HL-60 (cell line): ENCODE data around the gene ADGRB3.
"Not testable (repeated sequence)": the region's sequence is repeated elsewhere in the genome, so short reads cannot be mapped to it uniquely, and the experiment has no call there.

Source experiments
- DNase-seq, 2 experiments: peaks; one replicate each; pipeline ENCODE4 v3.0.0-alpha.2; 2010 to 2020; ENCODE audit warnings: low read depth in 1 of 2, low spot score in 1 of 2
- H3K27ac ChIP-seq: fragments of 250-450 bp; sonication (Bioruptor Pico); replicated peaks from 2 replicates; pipeline ENCODE4 v1.5.1; 2020; ENCODE audit warnings: mild to moderate bottlenecking, moderate library complexity
- H3K27me3 ChIP-seq: fragments of 250-450 bp; sonication (Bioruptor Pico); 2 replicates; pipeline ENCODE4 v1.5.1; 2021; ENCODE audit warnings: mild to moderate bottlenecking, moderate library complexity; ENCODE audit not compliant: insufficient read depth, poor library complexity, severe bottlenecking
- H3K4me3 ChIP-seq: replicated peaks from 2 replicates; pipeline ENCODE4 v1.5.1; 2011; ENCODE audit warnings: mild to moderate bottlenecking, control low read depth, low read length; ENCODE audit not compliant: insufficient read depth
- GABPA ChIP-seq: IDR thresholded peaks from 2 replicates; pipeline ENCODE4 v1.6.1; 2012; ENCODE audit warnings: low read depth
- POLR2AphosphoS5 ChIP-seq: IDR thresholded peaks from 2 replicates; pipeline ENCODE4 v1.6.1; 2012; ENCODE audit warnings: low read depth
- SPI1 ChIP-seq: IDR thresholded peaks from 2 replicates; pipeline ENCODE4 v1.6.1; 2012; ENCODE audit warnings: low read depth, mild to moderate bottlenecking, borderline replicate concordance
- TF ChIP-seq, protein P1 (sequence below): IDR thresholded peaks from 2 replicates; pipeline ENCODE4 v1.6.1; 2012; ENCODE audit warnings: low read depth; ENCODE audit not compliant: insufficient replicate concordance
- TF ChIP-seq, protein P2 (sequence below): IDR thresholded peaks from one replicate; pipeline ENCODE4 v1.5.1; 2011; ENCODE audit warnings: low read length, control low read depth, inconsistent platforms; ENCODE audit not compliant: insufficient read depth

Gene ADGRB3

DNA sequence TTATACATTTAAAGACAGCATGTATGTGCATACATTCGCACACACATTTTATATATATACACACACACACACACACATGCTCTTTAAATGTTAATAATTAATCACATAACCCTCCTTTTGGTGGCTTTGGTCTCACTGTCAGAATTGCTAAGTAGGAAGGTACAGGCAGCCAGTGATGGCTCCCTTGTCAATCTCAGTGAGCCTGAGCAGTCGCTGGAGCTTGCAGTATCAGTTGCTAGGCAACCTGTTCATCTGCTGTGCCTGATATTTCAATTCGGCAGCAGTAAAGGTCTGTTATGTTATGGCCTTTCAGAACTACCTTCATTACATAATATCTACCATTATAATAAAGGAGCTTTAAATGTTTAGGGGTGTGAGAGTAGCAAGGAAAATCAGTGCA lies 787.4 kb downstream of the ADGRB3 start:
- H3K27ac ChIP-seq: no peak overlapping the region
- H3K27me3 ChIP-seq: no peaks in the 10 kb centered on the region
- TF ChIP-seq GABPA: no peak
- H3K4me3 ChIP-seq: no peak overlapping the region
- no peak for DNase-seq

DNA sequence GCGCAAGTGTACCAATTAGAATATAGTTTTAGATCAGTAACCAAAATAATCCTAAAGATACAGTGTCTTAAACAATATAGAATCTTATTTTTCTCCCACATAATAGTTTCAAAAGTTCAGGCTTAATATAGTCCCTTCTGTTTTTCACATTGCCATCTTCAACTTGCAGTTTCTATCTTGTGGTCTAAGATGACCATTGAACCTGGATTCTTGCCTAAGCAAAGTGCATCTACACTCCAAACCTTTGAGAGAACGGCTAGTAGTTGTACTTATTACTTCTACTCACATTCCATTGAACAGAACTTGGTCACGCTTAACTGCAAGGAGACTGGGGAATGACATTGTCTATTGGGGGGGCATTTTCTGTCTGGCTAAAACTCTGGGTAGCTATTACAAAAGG lies 788.7 kb downstream of the ADGRB3 start:
- Histone ChIP-seq H3K27me3 (no peaks in the 10 kb centered on the region), H3K27ac (no peak overlapping the region)
- no peak for TF ChIP-seq GABPA
- TF ChIP-seq, protein P1, sequence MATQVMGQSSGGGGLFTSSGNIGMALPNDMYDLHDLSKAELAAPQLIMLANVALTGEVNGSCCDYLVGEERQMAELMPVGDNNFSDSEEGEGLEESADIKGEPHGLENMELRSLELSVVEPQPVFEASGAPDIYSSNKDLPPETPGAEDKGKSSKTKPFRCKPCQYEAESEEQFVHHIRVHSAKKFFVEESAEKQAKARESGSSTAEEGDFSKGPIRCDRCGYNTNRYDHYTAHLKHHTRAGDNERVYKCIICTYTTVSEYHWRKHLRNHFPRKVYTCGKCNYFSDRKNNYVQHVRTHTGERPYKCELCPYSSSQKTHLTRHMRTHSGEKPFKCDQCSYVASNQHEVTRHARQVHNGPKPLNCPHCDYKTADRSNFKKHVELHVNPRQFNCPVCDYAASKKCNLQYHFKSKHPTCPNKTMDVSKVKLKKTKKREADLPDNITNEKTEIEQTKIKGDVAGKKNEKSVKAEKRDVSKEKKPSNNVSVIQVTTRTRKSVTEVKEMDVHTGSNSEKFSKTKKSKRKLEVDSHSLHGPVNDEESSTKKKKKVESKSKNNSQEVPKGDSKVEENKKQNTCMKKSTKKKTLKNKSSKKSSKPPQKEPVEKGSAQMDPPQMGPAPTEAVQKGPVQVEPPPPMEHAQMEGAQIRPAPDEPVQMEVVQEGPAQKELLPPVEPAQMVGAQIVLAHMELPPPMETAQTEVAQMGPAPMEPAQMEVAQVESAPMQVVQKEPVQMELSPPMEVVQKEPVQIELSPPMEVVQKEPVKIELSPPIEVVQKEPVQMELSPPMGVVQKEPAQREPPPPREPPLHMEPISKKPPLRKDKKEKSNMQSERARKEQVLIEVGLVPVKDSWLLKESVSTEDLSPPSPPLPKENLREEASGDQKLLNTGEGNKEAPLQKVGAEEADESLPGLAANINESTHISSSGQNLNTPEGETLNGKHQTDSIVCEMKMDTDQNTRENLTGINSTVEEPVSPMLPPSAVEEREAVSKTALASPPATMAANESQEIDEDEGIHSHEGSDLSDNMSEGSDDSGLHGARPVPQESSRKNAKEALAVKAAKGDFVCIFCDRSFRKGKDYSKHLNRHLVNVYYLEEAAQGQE: no peak

DNA sequence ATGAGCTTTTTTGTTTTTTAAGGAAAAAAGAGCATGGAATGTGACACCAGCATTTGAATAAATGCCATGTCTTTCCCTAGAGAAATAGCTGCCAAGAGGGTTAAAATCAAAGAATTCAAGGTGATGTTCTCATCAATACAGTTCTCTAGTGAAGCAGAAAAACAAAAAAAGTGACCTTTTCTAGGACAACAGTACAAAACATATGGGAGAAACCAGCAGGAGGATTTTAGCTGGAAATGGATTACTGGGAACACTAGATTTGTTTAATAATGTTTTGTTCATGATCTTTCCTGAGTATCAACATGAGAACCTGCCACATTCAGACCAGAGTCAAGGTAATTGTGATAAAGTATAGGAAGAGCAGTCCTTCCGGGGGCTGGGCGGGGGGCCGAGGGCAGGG lies 789.5 kb downstream of the ADGRB3 start:
- Histone ChIP-seq H3K4me3 (no peak overlapping the region), H3K27me3 (no peaks in the 10 kb centered on the region), H3K27ac (no peak overlapping the region)
- no peak for TF ChIP-seq POLR2AphosphoS5
- no peak for TF ChIP-seq GABPA
- TF ChIP-seq, protein P1: no peak
- TF ChIP-seq, protein P2, sequence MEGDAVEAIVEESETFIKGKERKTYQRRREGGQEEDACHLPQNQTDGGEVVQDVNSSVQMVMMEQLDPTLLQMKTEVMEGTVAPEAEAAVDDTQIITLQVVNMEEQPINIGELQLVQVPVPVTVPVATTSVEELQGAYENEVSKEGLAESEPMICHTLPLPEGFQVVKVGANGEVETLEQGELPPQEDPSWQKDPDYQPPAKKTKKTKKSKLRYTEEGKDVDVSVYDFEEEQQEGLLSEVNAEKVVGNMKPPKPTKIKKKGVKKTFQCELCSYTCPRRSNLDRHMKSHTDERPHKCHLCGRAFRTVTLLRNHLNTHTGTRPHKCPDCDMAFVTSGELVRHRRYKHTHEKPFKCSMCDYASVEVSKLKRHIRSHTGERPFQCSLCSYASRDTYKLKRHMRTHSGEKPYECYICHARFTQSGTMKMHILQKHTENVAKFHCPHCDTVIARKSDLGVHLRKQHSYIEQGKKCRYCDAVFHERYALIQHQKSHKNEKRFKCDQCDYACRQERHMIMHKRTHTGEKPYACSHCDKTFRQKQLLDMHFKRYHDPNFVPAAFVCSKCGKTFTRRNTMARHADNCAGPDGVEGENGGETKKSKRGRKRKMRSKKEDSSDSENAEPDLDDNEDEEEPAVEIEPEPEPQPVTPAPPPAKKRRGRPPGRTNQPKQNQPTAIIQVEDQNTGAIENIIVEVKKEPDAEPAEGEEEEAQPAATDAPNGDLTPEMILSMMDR: no peak
- no peak for TF ChIP-seq SPI1
- no peak for DNase-seq

More for the DNA sequence above, 788.7 kb downstream of the ADGRB3 start:
- no peak overlapping the region for H3K4me3 ChIP-seq
- DNase-seq: no peak

DNA sequence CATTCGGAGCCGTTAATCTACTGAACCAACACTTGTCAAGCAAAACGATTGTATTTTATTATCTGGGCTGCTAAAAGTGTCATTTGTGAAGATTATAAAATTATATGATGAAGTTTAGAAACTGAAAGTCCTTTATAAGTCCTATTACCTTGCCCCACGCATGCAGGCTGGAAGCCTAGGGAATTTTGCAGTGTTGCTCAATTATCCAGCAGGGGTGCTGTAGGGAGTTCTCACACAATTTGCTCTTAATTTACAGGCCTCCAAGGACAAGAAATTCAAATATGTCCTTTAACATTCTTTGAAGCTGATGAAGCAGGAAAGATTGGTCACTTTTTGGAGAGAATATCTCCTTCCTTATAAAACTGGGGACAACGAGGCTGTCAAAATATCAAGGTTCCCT lies 792.8 kb downstream of the ADGRB3 start:
- Histone ChIP-seq H3K27ac (no peak overlapping the region), H3K4me3 (no peak overlapping the region), H3K27me3 (no peaks in the 10 kb centered on the region)
- no peak for DNase-seq
- TF ChIP-seq, protein P1: no peak
- no peak for TF ChIP-seq GABPA

DNA sequence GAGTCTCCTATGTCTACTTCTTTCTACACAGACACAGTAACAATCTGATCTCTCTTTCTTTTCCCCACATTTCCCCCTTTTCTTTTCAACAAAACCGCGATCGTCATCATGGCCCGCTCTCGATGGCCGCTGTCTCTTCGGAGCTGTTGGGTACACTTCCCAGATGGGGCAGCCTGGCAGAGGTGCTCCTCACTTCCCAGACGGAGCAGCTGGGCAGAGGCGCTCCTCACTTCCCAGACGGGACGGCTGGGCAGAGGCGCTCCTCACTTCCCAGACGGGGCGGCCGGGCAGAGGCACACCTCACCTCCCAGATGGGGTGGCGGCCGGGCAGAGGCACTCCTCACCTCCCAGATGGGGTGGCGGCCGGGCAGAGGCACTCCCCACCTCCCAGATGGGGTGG lies 797.1 kb downstream of the ADGRB3 start:
- not testable (repeated sequence) for H3K4me3 ChIP-seq, H3K27me3 ChIP-seq, H3K27ac ChIP-seq, DNase-seq

DNA sequence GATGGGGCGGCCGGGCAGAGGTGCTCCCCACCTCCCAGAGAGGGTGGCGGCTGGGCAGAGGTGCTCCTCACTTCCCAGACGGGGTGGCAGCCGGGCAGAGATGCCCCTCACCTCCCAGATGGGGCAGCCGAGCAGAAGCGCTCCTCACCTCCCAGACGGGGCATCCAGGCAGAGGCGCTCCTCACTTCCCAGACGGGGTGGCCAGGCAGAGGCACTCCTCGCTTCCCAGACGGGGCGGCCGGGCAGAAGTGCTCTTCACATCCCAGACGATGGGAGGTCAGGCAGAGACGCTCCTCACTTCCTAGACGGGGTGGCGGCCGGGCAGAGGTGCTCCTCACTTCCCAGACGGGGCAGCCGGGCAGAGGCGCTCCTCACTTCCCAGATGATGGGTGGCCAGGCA lies 798.0 kb downstream of the ADGRB3 start:
- H3K4me3 ChIP-seq, DNase-seq, H3K27me3 ChIP-seq, H3K27ac ChIP-seq: not testable (repeated sequence)
